Measurements from ENCODE around the gene XRN2.

DNA sequence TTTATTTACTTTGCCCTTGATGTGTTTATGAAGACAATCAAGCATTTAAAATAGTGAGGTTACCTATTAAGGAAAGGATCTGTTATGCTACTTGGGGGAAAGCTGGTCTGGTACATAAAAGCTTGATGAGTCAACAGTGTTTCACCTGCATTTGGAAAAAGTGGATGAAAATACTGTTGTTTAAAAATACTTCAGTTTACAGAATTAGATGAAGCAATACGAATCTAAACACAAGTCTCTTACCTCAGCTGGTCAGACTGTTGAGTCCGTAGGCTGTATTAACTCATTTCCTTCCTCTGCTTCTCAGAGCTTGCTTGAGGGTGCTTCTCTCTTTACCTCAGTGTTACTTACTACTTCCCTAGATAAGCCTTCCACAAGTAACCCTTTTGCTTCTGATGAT is 58.1 kb downstream of the XRN2 start:
- TF ChIP-seq POLR2AphosphoS5 (IDR thresholded peaks at IDR 0.05; ENCODE audit: low read depth, low read length) (no peak), TAF1 (IDR thresholded peaks at IDR 0.05; ENCODE audit: borderline replicate concordance, insufficient read depth, low read length) (no peak), SIN3A (IDR thresholded peaks at IDR 0.05; ENCODE audit: borderline replicate concordance, insufficient read depth, low read length) (no peak)
- TF ChIP-seq, protein P1, sequence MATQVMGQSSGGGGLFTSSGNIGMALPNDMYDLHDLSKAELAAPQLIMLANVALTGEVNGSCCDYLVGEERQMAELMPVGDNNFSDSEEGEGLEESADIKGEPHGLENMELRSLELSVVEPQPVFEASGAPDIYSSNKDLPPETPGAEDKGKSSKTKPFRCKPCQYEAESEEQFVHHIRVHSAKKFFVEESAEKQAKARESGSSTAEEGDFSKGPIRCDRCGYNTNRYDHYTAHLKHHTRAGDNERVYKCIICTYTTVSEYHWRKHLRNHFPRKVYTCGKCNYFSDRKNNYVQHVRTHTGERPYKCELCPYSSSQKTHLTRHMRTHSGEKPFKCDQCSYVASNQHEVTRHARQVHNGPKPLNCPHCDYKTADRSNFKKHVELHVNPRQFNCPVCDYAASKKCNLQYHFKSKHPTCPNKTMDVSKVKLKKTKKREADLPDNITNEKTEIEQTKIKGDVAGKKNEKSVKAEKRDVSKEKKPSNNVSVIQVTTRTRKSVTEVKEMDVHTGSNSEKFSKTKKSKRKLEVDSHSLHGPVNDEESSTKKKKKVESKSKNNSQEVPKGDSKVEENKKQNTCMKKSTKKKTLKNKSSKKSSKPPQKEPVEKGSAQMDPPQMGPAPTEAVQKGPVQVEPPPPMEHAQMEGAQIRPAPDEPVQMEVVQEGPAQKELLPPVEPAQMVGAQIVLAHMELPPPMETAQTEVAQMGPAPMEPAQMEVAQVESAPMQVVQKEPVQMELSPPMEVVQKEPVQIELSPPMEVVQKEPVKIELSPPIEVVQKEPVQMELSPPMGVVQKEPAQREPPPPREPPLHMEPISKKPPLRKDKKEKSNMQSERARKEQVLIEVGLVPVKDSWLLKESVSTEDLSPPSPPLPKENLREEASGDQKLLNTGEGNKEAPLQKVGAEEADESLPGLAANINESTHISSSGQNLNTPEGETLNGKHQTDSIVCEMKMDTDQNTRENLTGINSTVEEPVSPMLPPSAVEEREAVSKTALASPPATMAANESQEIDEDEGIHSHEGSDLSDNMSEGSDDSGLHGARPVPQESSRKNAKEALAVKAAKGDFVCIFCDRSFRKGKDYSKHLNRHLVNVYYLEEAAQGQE (IDR thresholded peaks at IDR 0.05; ENCODE audit: insufficient read depth in 1 of 2, low read depth in 2 of 2, low read length in 2 of 2) = no peak

All from PFSK-1 (cell line).